Thoracic aorta (tissue), 2 donors: ENCODE results near the gene PRDM15. TPM values are rescaled to one million over a fixed set of nuclear protein-coding genes. Genes with fewer than 3 reads are reported as not detected.

Experiments
- ATAC-seq: fragments of 150-250 bp; one replicate; pipeline ENCODE4 v1.8.0; 2017; ENCODE audit warnings: low read depth; ENCODE audit not compliant: insufficient number of reproducible peaks, low FRiP score
- DNase-seq: peaks from one replicate; pipeline ENCODE4 v3.0.0-alpha.2; 2020; ENCODE audit warnings: low spot score
- H3K27ac ChIP-seq, 2 donors: fragments of 200-600 bp; sonication (generic); 1 replicate in 1 of 2; 2 replicates in 1 of 2; pipeline ENCODE4 v1.5.1; 2016; ENCODE audit warnings: mild to moderate bottlenecking in 2 of 2, moderate library complexity in 2 of 2
- H3K27me3 ChIP-seq: fragments of 200-600 bp; sonication (generic); replicated peaks from 2 replicates; pipeline ENCODE4 v1.6.0; 2016; ENCODE audit warnings: mild to moderate bottlenecking; ENCODE audit not compliant: insufficient read depth
- H3K36me3 ChIP-seq: fragments of 200-600 bp; sonication (generic); one replicate; pipeline ENCODE4 v1.5.1; 2016
- H3K4me1 ChIP-seq, 2 donors: fragments of 200-600 bp; sonication (generic); 1 replicate in 1 of 2; 2 replicates in 1 of 2; pipeline versions ENCODE4 v1.5.1 to v1.6.0; 2016; ENCODE audit warnings: low read depth in 2 of 2, mild to moderate bottlenecking in 1 of 2; ENCODE audit not compliant: control insufficient read depth in 1 of 2
- H3K4me3 ChIP-seq: fragments of 200-600 bp; sonication (generic); 2 replicates; pipeline ENCODE4 v1.5.1; 2016; ENCODE audit warnings: mild to moderate bottlenecking
- H3K9me3 ChIP-seq: fragments of 200-600 bp; sonication (generic); 2 replicates; pipeline ENCODE4 v1.5.1; 2016
- total RNA-seq, 2 donors: library from RNA; depleted of rRNA; stranded (reverse); fragments of >200 nt; gene quantifications; one replicate each; pipeline versions ENCODE4 v1.1.0 to v1.2.3, GENCODE V29; 2016
- TF ChIP-seq, protein P1 (sequence below): fragments of 200-600 bp; sonication (generic); IDR thresholded peaks from one replicate; pipeline ENCODE4 v1.5.1; 2019; ENCODE audit warnings: antibody characterized with exemption

The PRDM15 gene
- total RNA-seq, 2 donors from 2014 or later: 9.0 to 14.9 TPM

DNA sequence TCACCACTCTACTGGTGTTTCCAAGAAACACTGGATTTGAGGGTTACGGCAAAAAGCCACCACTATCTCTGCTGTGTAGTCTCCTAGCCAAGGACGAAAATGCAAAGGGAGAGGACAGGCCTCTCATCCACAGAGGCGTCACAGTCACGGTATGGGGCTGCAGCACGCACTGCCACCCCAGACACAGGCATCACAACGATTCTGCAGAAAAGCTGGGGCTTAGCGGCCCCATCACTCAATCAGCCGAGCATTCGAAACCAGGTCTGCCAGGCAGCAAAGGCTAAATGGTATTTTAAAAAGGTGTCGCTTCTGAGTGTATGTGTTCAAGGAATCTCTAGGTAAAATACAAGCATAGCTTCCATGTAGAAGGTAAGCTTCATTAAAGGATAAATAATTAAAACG lies 113.7 kb downstream of the PRDM15 start:
- no peak overlapping the region for H3K27ac ChIP-seq
- no peak overlapping the region for H3K4me3 ChIP-seq
- TF ChIP-seq, protein P1, sequence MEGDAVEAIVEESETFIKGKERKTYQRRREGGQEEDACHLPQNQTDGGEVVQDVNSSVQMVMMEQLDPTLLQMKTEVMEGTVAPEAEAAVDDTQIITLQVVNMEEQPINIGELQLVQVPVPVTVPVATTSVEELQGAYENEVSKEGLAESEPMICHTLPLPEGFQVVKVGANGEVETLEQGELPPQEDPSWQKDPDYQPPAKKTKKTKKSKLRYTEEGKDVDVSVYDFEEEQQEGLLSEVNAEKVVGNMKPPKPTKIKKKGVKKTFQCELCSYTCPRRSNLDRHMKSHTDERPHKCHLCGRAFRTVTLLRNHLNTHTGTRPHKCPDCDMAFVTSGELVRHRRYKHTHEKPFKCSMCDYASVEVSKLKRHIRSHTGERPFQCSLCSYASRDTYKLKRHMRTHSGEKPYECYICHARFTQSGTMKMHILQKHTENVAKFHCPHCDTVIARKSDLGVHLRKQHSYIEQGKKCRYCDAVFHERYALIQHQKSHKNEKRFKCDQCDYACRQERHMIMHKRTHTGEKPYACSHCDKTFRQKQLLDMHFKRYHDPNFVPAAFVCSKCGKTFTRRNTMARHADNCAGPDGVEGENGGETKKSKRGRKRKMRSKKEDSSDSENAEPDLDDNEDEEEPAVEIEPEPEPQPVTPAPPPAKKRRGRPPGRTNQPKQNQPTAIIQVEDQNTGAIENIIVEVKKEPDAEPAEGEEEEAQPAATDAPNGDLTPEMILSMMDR: no peak
- H3K9me3 ChIP-seq: no peaks in the 10 kb centered on the region
- no peak for DNase-seq
- H3K36me3 ChIP-seq: no peaks in the 10 kb centered on the region
- H3K27me3 ChIP-seq: no peaks in the 10 kb centered on the region
- ATAC-seq: no peak
- peaks cover 3 to 48% of the 10 kb centered on the region in 2 donors for H3K4me1 ChIP-seq

DNA sequence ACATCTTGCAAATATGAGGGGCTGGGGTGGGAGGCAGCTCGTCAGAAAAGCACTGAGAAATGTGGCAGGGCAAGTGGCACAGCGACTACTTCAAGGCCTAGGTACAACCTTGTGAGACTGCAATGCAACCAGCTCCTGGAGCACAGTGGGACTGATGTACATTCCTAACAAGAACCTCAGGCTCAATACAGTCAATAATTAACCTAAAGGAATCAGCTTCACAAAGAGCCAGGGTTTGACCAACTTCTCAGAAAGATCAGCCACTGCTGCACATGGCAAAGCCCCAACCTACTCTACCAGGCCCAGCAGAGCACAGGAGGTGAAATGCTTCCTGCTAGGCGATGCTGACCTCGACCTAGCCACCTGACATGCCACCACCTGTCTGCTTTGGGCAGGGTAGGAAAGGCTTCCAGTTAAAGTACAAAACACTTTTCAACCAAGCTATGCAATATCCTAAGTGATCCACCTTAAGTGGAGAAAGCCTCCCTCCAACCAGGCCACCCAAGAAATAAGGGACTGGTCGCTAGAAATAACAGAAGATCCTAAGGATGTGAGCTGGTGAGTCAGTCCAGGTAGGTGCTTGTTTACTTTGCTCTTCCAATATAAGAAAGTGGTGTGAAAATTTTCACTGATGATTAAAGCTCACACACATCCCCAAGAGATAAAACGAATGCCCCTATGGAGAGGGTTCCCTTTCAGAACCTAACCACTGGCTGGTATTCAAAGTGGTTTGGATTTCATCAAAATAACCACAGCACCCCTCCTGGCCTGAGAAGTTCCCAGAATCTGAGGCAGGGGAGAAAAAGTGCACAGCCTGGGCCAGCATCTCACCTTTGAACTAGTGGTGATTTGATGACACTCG lies 114.4 kb downstream of the PRDM15 start:
- DNase-seq (no peak), ATAC-seq (no peak)
- TF ChIP-seq, protein P1: no peak
- Histone ChIP-seq H3K36me3 (no peaks in the 10 kb centered on the region), H3K4me3 (no peak overlapping the region), H3K27me3 (no peaks in the 10 kb centered on the region), H3K4me1 (peaks cover 3 to 48% of the 10 kb centered on the region in 2 donors), H3K9me3 (no peaks in the 10 kb centered on the region), H3K27ac (no peak overlapping the region)

DNA sequence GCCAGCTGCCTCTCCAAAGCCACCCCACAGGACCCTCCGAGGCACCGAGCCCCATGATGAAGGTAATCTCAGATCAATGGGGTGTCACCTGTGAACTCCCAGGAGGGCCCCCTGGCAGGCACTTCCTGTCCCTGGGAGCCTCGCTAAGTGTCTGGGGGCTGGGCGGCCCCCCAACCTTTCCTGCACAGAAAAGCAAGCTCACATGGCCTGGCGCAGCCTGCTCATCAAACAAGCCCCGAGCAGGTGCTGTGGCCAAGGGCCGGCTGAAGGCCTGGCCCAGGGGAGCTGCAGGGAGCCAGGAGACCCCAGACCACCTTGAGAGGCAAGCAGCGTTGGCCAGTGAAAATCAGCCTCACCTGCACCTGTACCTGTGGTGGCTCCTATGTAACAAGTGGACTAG lies 115.1 kb downstream of the PRDM15 start:
- no peak for DNase-seq
- Histone ChIP-seq H3K4me3 (no peak overlapping the region), H3K36me3 (no peaks in the 10 kb centered on the region), H3K27me3 (no peaks in the 10 kb centered on the region), H3K27ac (no peak overlapping the region), H3K9me3 (no peaks in the 10 kb centered on the region), H3K4me1 (peaks cover 3 to 48% of the 10 kb centered on the region in 2 donors)
- no peak for ATAC-seq
- TF ChIP-seq, protein P1: no peak

DNA sequence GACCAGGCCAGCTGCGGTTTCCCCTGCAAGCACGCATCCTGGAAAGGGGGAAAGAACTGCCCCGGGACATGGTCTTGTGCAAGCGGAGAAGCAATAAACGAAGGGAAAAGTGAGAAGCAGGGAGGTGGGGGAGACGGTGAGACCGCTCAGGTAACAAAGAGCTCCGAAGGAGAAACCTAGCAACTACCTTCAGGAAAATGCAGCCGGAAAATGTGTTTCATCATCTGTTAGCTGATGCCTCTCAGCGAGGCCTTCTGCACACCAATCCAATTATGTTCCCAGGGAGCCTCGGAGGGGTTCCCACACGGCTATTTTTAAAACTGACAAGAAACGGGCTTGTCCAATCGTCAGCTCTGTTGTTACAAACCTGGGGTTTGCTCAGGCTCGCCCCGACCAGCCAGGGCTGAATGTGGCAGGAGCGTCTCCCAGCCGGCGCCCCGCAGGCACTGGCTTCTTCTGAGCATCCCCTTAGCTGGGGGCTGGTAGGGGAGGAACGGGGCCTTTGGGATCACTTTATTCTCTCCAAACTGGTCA lies 115.7 kb downstream of the PRDM15 start:
- no peak overlapping the region for H3K4me3 ChIP-seq
- ATAC-seq (no peak), DNase-seq (no peak)
- H3K4me1 ChIP-seq: peaks cover 3 to 45% of the 10 kb centered on the region in 2 donors
- H3K27me3 ChIP-seq: no peaks in the 10 kb centered on the region
- no peaks in the 10 kb centered on the region for H3K36me3 ChIP-seq
- no peak overlapping the region for H3K27ac ChIP-seq
- no peaks in the 10 kb centered on the region for H3K9me3 ChIP-seq
- TF ChIP-seq, protein P1: no peak

DNA sequence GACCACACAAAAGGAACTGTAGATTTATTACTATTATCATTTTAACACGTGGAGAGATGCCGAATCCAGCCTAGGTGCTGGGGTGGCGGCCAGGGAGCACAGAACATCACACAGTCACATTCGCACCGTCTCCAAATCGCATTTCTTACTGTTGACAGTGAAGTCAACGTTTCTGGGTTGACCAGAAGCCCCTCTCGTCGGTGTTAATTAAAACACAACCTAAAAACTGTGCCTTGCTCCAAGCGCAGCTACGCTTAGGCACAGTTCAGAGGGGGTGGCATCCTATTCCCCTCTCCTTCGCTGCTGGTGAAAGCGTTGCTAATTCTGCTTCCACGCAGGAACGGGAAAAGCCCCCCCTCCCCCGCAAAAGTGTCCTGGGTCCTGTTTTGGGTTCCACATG lies 116.4 kb downstream of the PRDM15 start:
- no peak overlapping the region for H3K4me3 ChIP-seq
- no peaks in the 10 kb centered on the region for H3K27me3 ChIP-seq
- no peaks in the 10 kb centered on the region for H3K36me3 ChIP-seq
- TF ChIP-seq, protein P1: no peak
- DNase-seq (no peak), ATAC-seq (no peak)
- peaks cover 3 to 39% of the 10 kb centered on the region in 2 donors for H3K4me1 ChIP-seq
- no peak overlapping the region for H3K27ac ChIP-seq
- no peaks in the 10 kb centered on the region for H3K9me3 ChIP-seq
